ENCODE results near the gene DNAL4.

DNA sequence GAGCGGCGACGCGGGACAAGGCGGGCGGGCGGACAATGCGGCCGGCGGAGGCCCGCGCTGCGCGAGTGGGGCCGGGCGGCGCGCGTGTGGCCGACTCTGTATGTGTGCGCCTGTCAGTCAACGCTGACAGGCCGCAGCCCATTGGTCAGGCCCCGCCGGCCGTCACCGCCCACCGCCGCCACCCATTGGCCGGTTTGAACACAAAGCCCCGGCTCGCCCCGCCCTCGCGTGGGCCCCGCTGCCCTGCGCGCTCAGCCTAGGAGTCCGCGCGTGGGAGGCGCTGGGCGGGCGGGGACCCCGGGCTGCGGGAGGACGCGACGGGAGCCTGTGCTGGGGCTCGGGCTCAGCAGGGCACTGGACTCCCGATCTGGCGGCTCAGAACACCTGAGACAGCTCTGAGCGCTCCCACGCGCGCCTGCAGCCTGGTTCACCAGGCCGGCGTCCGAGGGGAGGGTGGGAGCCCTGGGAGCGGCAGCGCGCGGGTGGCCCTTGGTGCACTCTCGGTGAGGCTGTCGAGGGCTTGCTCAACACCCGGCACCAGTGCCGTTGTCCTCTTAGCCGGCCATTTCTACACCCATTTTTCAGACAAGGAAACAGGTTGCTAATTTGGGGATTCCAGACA, 37.9 kb downstream of the DNAL4 start, which contains the start of gene SUN2:
- TF ChIP-seq TAF1 (IDR thresholded peaks at IDR 0.05; ENCODE audit: borderline replicate concordance, insufficient read depth, low read length) (no peak), SIN3A (IDR thresholded peaks at IDR 0.05; ENCODE audit: borderline replicate concordance, insufficient read depth, low read length) (no peak), POLR2AphosphoS5 (IDR thresholded peaks at IDR 0.05; ENCODE audit: low read depth, low read length) (peak; percentile 48)

Data from PFSK-1 (cell line).